ENCODE measurements around the gene BRD1.

- TF ChIP-seq, protein P1, sequence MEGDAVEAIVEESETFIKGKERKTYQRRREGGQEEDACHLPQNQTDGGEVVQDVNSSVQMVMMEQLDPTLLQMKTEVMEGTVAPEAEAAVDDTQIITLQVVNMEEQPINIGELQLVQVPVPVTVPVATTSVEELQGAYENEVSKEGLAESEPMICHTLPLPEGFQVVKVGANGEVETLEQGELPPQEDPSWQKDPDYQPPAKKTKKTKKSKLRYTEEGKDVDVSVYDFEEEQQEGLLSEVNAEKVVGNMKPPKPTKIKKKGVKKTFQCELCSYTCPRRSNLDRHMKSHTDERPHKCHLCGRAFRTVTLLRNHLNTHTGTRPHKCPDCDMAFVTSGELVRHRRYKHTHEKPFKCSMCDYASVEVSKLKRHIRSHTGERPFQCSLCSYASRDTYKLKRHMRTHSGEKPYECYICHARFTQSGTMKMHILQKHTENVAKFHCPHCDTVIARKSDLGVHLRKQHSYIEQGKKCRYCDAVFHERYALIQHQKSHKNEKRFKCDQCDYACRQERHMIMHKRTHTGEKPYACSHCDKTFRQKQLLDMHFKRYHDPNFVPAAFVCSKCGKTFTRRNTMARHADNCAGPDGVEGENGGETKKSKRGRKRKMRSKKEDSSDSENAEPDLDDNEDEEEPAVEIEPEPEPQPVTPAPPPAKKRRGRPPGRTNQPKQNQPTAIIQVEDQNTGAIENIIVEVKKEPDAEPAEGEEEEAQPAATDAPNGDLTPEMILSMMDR (IDR thresholded peaks at IDR 0.05) = no peak
- no peak for TF ChIP-seq POLR2A (IDR thresholded peaks at IDR 0.05)
- TF ChIP-seq POLR2AphosphoS5 (IDR thresholded peaks at IDR 0.05) = no peak
- no peak for TF ChIP-seq EP300 (IDR thresholded peaks at IDR 0.05)
Measured at GRCh38 chr22:49793871-49794270, 33.8 kb downstream of the BRD1 start.
